Effector memory CD4-positive, alpha-beta T cell (primary cell): ENCODE measurements around the gene NOM1.

Experiments
- DNase-seq, 3 donors: peaks; one replicate each; pipeline ENCODE4 v3.0.0-alpha.2; 2020
- H3K27ac ChIP-seq: 2 replicates; pipeline ENCODE4 v1.7.0; 2013; ENCODE audit warnings: mild to moderate bottlenecking, low read length, moderate library complexity; ENCODE audit not compliant: insufficient read depth, poor library complexity, severe bottlenecking
- H3K27me3 ChIP-seq: replicated peaks from 2 replicates; pipeline ENCODE4 v1.7.0; 2013; ENCODE audit warnings: mild to moderate bottlenecking, low read length; ENCODE audit not compliant: insufficient read depth, control insufficient read depth, poor library complexity, severe bottlenecking
- H3K36me3 ChIP-seq: 2 replicates; pipeline ENCODE4 v1.7.0; 2013; ENCODE audit warnings: mild to moderate bottlenecking, low read length, moderate library complexity; ENCODE audit not compliant: control insufficient read depth, insufficient read depth
- H3K4me1 ChIP-seq: 2 replicates; pipeline ENCODE4 v1.7.0; 2013; ENCODE audit warnings: low read length, mild to moderate bottlenecking; ENCODE audit not compliant: control insufficient read depth, insufficient read depth, poor library complexity, severe bottlenecking
- H3K4me3 ChIP-seq: 2 replicates; pipeline ENCODE4 v1.7.0; 2013; ENCODE audit warnings: low read length, low read depth, mild to moderate bottlenecking; ENCODE audit not compliant: insufficient read depth, poor library complexity, severe bottlenecking
- H3K9me3 ChIP-seq: 2 replicates; pipeline ENCODE4 v1.7.0; 2013; ENCODE audit warnings: mild to moderate bottlenecking, low read length, moderate library complexity; ENCODE audit not compliant: control insufficient read depth

NOM1 gene

GRCh38 chr7:156954941-156955340, 5.4 kb downstream of the NOM1 start:
- no peak overlapping the region for H3K4me3 ChIP-seq
- H3K36me3 ChIP-seq = peaks cover 64% of the 10 kb centered on the region
- H3K27me3 ChIP-seq = no peaks in the 10 kb centered on the region
- H3K9me3 ChIP-seq = no peaks in the 10 kb centered on the region
- H3K27ac ChIP-seq = no peak overlapping the region
- peaks cover 16% of the 10 kb centered on the region for H3K4me1 ChIP-seq
- DNase-seq = no peak

DNA sequence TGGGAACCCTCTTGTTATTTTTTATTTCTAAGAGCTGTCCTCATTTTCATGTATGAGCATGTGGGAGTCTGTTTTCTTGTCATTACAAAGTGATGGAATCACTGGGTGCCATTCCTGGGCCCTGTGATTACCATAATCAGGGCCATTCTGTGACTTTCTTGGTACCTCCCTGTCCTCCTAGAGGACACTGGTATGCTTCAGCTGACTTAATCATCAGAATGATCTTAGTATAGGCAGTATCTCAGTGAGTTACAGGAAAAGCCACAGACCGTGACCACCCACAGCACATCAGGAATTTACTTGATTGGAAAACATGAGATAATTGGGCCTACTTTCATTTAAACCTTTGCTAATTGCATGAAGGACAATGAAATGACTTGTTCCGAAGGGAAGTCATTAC, 7.2 kb downstream of the NOM1 start:
- H3K27ac ChIP-seq = no peak overlapping the region
- no peak overlapping the region for H3K4me3 ChIP-seq
- no peak for DNase-seq
- no peaks in the 10 kb centered on the region for H3K27me3 ChIP-seq
- H3K36me3 ChIP-seq = peaks cover 81% of the 10 kb centered on the region
- peaks cover under 1% of the 10 kb centered on the region for H3K4me1 ChIP-seq
- H3K9me3 ChIP-seq = no peaks in the 10 kb centered on the region

DNA sequence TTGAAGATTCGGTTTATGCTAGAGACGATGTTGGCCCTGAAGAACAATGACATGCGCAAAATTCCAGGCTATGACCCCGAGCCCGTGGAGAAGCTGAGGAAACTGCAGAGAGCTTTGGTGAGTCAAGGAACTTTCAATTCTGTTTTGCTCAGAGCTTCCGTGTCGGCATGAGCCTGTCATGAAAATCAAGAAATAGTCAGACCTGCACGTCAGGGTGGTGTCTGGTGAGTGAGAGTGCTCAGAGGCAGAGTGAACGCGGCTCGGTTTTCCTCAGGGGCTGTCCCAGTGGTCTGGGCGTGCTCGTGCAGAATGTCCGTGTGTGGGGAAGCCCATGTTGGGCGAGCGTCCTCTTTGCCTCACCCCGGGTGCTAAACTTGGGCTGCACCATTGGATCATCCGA, 12.6 kb downstream of the NOM1 start:
- Histone ChIP-seq H3K4me1 (no peaks in the 10 kb centered on the region), H3K4me3 (no peak overlapping the region), H3K27ac (no peak overlapping the region), H3K36me3 (peaks cover 84% of the 10 kb centered on the region), H3K27me3 (no peaks in the 10 kb centered on the region), H3K9me3 (no peaks in the 10 kb centered on the region)
- DNase-seq = no peak

DNA sequence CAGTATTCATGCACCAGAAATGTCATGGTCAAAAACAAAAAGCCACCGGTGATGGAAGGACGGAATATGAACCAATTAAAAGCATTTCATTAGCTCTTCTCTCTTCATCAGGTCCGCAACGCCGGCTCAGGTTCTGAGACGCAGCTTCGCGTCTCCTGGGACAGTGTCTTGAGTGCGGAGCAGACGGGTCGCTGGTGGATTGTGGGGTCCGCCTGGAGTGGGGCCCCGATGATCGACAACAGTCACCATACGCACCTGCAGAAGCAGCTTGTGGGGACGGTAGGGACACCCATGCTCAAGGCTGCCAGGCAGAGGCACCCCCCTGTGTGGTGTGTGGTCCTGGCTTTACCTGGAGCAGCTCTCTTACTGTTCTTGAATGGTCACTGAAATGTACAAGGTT, 13.4 kb downstream of the NOM1 start:
- no peak for DNase-seq
- no peak overlapping the region for H3K4me3 ChIP-seq
- H3K27ac ChIP-seq = no peak overlapping the region
- no peaks in the 10 kb centered on the region for H3K9me3 ChIP-seq
- peaks cover 85% of the 10 kb centered on the region for H3K36me3 ChIP-seq
- no peaks in the 10 kb centered on the region for H3K4me1 ChIP-seq
- H3K27me3 ChIP-seq = no peaks in the 10 kb centered on the region

- peaks cover 79% of the 10 kb centered on the region for H3K36me3 ChIP-seq
- DNase-seq = no peak
- no peaks in the 10 kb centered on the region for H3K4me1 ChIP-seq
- H3K27ac ChIP-seq = no peak overlapping the region
- H3K4me3 ChIP-seq = no peak overlapping the region
- no peaks in the 10 kb centered on the region for H3K9me3 ChIP-seq
- no peaks in the 10 kb centered on the region for H3K27me3 ChIP-seq
Observed at GRCh38 chr7:156963472-156963871, 14.0 kb downstream of the NOM1 start.

- H3K4me3 ChIP-seq = no peak overlapping the region
- DNase-seq = no peak
- H3K27me3 ChIP-seq = no peaks in the 10 kb centered on the region
- H3K9me3 ChIP-seq = no peaks in the 10 kb centered on the region
- H3K27ac ChIP-seq = no peak overlapping the region
- H3K36me3 ChIP-seq = peaks cover 75% of the 10 kb centered on the region
- no peaks in the 10 kb centered on the region for H3K4me1 ChIP-seq
Observed at GRCh38 chr7:156964971-156965370, 15.5 kb downstream of the NOM1 start.

GRCh38 chr7:156966387-156966786, 16.9 kb downstream of the NOM1 start:
- Histone ChIP-seq H3K27me3 (no peaks in the 10 kb centered on the region), H3K4me3 (no peak overlapping the region), H3K27ac (no peak overlapping the region), H3K9me3 (no peaks in the 10 kb centered on the region), H3K36me3 (peaks cover 65% of the 10 kb centered on the region), H3K4me1 (no peaks in the 10 kb centered on the region)
- DNase-seq = no peak

DNA sequence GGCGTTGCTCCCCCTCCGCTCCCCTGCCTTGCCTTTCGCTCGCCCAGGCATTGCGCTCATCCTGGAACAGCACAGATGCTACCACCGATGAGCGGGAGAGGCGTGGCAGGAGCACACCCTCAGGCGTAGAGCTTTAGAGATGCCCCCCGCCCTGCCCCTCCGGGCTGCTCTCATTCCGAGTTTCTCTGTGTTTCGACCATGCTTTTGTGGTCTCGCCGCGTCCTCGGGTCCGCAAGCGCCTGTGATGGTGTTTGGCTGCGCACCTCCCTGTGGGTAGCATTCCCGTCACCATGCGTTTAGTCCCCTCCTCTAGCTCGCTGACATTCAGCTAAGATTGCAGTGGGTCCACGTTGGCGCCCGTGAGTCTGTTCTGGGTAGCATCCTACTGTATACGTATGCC, 18.7 kb downstream of the NOM1 start:
- H3K9me3 ChIP-seq = no peaks in the 10 kb centered on the region
- no peak overlapping the region for H3K27ac ChIP-seq
- no peak for DNase-seq
- H3K4me1 ChIP-seq = no peaks in the 10 kb centered on the region
- H3K36me3 ChIP-seq = peaks cover 58% of the 10 kb centered on the region
- no peaks in the 10 kb centered on the region for H3K27me3 ChIP-seq
- no peak overlapping the region for H3K4me3 ChIP-seq

GRCh38 chr7:156969972-156970420, 20.5 kb downstream of the NOM1 start:
- H3K9me3 ChIP-seq = no peaks in the 10 kb centered on the region
- no peak overlapping the region for H3K4me3 ChIP-seq
- H3K27me3 ChIP-seq = no peaks in the 10 kb centered on the region
- H3K36me3 ChIP-seq = peaks cover 40% of the 10 kb centered on the region
- no peak overlapping the region for H3K27ac ChIP-seq
- no peaks in the 10 kb centered on the region for H3K4me1 ChIP-seq
- no peak for DNase-seq

GRCh38 chr7:156975620-156976019, 26.1 kb downstream of the NOM1 start:
- Histone ChIP-seq H3K36me3 (peaks cover 12% of the 10 kb centered on the region), H3K9me3 (peaks cover 4% of the 10 kb centered on the region), H3K4me1 (no peaks in the 10 kb centered on the region), H3K27me3 (no peaks in the 10 kb centered on the region), H3K4me3 (no peak overlapping the region), H3K27ac (no peak overlapping the region)
- DNase-seq = no peak
